GM12878 (cell line): ENCODE results near the gene CDC16.

Experiments used
- CHD1 ChIP-seq: IDR thresholded peaks from 2 replicates; pipeline ENCODE4 v1.6.1; 2012; ENCODE audit warnings: low read depth, low read length, improper control_type of control experiment
- FOS ChIP-seq: IDR thresholded peaks from 3 replicates; pipeline ENCODE4 v1.6.1; 2011; ENCODE audit warnings: borderline replicate concordance; ENCODE audit not compliant: insufficient read length; ENCODE audit errors: extremely low read depth
- TF ChIP-seq, protein P1 (sequence below), 3 experiments: IDR thresholded peaks in 2 of 3; conservative IDR thresholded peaks in 1 of 3; 2 replicates each; pipeline ENCODE4 v1.5.1; 2011; ENCODE audit warnings: low read depth in 3 of 3, low read length in 3 of 3, mild to moderate bottlenecking in 3 of 3, control low read depth in 2 of 3, moderate library complexity in 2 of 3, inconsistent platforms in 1 of 3, mixed read lengths in 1 of 3; ENCODE audit not compliant: control insufficient read depth in 2 of 3, insufficient read depth in 1 of 3; ENCODE audit errors: extremely low read depth in 1 of 3

DNA sequence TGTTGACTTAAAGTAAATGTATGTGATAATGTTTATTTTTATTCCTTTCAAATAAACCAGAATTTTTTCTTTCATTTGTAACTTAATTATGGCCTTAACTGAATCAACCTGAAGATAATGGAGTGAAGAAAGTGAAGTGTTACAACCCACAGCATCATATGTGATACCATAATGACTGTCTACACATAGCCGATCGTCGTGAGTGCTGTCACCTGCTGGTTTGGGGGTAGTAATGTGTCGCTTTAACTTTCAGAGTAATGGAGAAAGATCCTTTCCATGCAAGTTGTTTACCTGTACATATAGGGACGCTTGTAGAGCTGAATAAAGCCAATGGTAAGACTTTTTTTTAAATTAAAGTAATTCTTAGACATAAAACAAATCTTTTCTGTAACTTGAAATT, 9.9 kb downstream of the CDC16 start:
- TF ChIP-seq, protein P1, sequence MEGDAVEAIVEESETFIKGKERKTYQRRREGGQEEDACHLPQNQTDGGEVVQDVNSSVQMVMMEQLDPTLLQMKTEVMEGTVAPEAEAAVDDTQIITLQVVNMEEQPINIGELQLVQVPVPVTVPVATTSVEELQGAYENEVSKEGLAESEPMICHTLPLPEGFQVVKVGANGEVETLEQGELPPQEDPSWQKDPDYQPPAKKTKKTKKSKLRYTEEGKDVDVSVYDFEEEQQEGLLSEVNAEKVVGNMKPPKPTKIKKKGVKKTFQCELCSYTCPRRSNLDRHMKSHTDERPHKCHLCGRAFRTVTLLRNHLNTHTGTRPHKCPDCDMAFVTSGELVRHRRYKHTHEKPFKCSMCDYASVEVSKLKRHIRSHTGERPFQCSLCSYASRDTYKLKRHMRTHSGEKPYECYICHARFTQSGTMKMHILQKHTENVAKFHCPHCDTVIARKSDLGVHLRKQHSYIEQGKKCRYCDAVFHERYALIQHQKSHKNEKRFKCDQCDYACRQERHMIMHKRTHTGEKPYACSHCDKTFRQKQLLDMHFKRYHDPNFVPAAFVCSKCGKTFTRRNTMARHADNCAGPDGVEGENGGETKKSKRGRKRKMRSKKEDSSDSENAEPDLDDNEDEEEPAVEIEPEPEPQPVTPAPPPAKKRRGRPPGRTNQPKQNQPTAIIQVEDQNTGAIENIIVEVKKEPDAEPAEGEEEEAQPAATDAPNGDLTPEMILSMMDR (IDR thresholded peaks at IDR 0.05 in 2 of 3, conservative IDR thresholded peaks at IDR 0.05 in 1 of 3; ENCODE audit: control insufficient read depth in 2 of 3, extremely low read depth in 1 of 3, insufficient read depth in 1 of 3, low read depth in 3 of 3, low read length in 3 of 3) = no peak
- TF ChIP-seq FOS (no peak), CHD1 (no peak)
